Measurements from ENCODE around the gene YIF1A. TPM values are rescaled to one million over a fixed set of nuclear protein-coding genes. Genes with fewer than 3 reads are reported as not detected.
A peak's percentile ranks its signal among the peaks of the same experiment; 100 is the strongest.

YIF1A gene
- total and polyA plus RNA-seq, 2 donors (not counting 3 experiments of a cell fraction or from before 2014, with no cell fraction given), result 104 to 271 TPM

DNA sequence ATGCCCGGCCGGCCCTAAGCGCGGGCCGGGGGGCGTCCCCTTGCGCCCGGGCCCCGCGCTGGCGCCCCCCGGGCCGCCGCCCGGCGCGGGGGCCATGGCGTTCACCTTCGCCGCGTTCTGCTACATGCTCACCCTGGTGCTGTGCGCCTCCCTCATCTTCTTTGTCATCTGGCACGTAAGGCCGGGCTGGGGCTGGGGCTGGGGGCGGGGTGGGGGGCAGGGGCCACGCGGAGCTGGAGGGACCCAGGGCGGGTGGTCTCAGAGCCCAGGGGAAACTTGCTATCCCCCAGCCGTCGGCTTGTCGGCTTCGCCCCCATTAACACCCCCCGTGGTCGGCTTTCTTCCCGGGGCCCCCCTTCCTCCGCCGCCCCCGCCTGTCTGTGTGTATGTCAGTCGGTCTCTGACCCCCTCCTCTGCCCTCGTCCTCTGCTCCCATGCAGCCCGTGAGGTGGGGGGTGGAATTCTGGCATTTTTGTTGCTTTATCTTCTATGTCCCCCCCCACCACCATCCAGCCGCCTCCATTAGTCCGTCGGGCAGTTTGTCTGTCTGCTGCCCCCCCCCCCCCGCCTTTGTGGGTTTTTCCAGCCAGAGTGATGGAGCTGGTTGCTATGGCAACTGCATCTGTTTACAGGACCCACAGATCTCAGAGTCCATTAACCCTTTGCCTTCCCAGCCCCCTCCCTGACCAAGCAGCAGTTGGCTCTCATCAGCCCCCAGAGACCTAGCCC lies 10.4 kb downstream of the YIF1A start:
- H3K4me2 ChIP-seq (ENCODE audit: insufficient read depth, low read length), result no peak overlapping the region
- BruUV-seq (replicated peaks), result no TSS peak
- CTCF ChIA-PET, result interaction anchor here (1.1 kb wide), 1 partner anchor 8 kb away, joined by 3 read pairs; no protein-coding TSS in a partner anchor
- no peaks in the 10 kb centered on the region for H3K79me2 ChIP-seq (ENCODE audit: control insufficient read depth, insufficient read depth, low read length)
- dilution Hi-C loops (cut with MboI; ENCODE audit: extremely low pct_ligation_motif_present, low sequenced_read_pairs) (no loop called here), intact Hi-C loops (cut with micrococcal nuclease) (no loop called here)
- H3K4me1 ChIP-seq (ENCODE audit: control insufficient read depth, extremely low read depth, insufficient read depth, low read length), result no peaks in the 10 kb centered on the region
- H3K36me3 ChIP-seq (ENCODE audit: control insufficient read depth in 2 of 2, extremely low read depth in 1 of 2, insufficient read depth in 2 of 2, low read length in 2 of 2), result peaks cover 4 to 22% of the 10 kb centered on the region in 2 experiments
- no peak overlapping the region for H3K4me3 ChIP-seq (replicated peaks in 1 of 3; ENCODE audit: insufficient read depth in 1 of 3, low read depth in 1 of 3, low read length in 3 of 3)
- FAIRE-seq (no peak), DNase-seq (ENCODE audit: low read depth, low spot score) (no peak)
- H3K9ac ChIP-seq (replicated peaks; ENCODE audit: extremely low read depth, insufficient read depth, low read length), result no peak overlapping the region
- H3K9me3 ChIP-seq (replicated peaks; ENCODE audit: control insufficient read depth, insufficient read depth, low read length), result no peaks in the 10 kb centered on the region
- peaks cover 0 to 4% of the 10 kb centered on the region in 2 experiments for H3K27me3 ChIP-seq (ENCODE audit: control insufficient read depth in 2 of 2, insufficient read depth in 2 of 2, low read length in 2 of 2)
- no peaks in the 10 kb centered on the region for H3K9me1 ChIP-seq (replicated peaks; ENCODE audit: control insufficient read depth, extremely low read depth, insufficient read depth, low read length)
- peak; percentile 25 for TF ChIP-seq EZH2 (IDR thresholded peaks at IDR 0.05; ENCODE audit: borderline replicate concordance, low read depth, low read length, severe bottlenecking)
- no peak for TF ChIP-seq GATA2 (IDR thresholded peaks at IDR 0.05; ENCODE audit: insufficient read depth, insufficient read length, low read depth, low read length)
- H4K20me1 ChIP-seq (replicated peaks; ENCODE audit: control insufficient read depth, extremely low read depth, insufficient read depth, low read length), result no peaks in the 10 kb centered on the region
- H3K27ac ChIP-seq (ENCODE audit: insufficient read depth, low read depth, low read length), result no peak overlapping the region
- no peak overlapping the region for H2AFZ ChIP-seq (ENCODE audit: low read depth, low read length)
- POLR2A ChIA-PET, result no interaction called here

DNA sequence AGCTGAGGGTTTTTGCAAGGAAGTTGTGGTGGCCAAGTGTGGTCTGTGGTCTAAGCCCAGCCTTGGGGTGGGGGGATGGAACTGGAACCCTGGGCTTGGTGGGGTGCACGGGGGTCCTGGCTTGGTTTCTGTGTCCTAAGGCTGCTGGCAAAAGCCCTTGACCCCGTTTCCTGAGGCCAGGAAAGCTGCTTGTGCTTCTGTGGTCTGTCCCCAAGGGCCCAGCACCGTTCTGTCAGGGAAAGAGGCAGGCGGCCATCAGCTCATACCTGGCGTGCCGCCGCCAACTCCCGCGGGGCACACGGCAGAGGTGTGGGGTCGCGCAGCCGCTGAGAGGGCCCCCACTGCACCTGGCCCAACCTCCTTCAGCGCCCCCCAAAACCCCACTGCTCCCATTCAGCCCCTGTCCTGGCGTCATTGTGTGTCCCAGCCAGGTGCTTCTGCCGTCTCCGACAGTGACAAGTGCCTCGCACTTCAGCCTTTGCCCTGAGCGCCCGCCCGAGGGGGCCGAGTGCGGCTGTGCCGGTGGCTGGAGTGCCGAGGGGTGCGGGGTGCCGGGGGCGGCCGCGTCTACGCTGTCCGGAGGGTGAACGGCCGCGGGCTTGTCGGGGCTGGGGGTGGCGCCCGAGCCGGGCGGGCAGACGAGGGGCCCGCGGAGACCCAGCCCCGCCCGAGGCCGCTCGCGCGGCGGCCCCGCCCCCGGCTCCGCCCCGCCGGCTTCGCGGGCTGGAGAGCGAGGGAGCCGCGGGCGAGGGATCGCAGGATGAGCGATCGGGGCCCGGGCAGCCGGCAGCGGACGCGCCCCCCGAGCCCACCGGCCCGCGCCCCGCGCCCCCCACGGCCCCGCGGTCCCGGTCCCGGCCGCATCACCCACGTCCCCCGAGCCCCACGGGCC lies 11.2 kb downstream of the YIF1A start, which contains the start of gene CNIH2:
Gene CNIH2, plus strand, starts transcription at position 705 of the 892 bp plus-strand sequence. CDS start 282 bp downstream, outside the sequence.
- H3K27ac ChIP-seq (ENCODE audit: insufficient read depth, low read depth, low read length), result no peak within 1 kb of the TSS
- H3K27me3 ChIP-seq (ENCODE audit: control insufficient read depth in 2 of 2, insufficient read depth in 2 of 2, low read length in 2 of 2), result peaks cover 0 to 4% of the 10 kb centered on the region in 2 experiments
- peak; percentile 60 for TF ChIP-seq POLR2AphosphoS5 (IDR thresholded peaks at IDR 0.05; ENCODE audit: insufficient read depth, low read depth, low read length)
- TF ChIP-seq, protein P1, sequence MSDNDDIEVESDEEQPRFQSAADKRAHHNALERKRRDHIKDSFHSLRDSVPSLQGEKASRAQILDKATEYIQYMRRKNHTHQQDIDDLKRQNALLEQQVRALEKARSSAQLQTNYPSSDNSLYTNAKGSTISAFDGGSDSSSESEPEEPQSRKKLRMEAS (IDR thresholded peaks at IDR 0.05; ENCODE audit: insufficient read depth, insufficient read length), result no peak
- TF ChIP-seq, protein P2, sequence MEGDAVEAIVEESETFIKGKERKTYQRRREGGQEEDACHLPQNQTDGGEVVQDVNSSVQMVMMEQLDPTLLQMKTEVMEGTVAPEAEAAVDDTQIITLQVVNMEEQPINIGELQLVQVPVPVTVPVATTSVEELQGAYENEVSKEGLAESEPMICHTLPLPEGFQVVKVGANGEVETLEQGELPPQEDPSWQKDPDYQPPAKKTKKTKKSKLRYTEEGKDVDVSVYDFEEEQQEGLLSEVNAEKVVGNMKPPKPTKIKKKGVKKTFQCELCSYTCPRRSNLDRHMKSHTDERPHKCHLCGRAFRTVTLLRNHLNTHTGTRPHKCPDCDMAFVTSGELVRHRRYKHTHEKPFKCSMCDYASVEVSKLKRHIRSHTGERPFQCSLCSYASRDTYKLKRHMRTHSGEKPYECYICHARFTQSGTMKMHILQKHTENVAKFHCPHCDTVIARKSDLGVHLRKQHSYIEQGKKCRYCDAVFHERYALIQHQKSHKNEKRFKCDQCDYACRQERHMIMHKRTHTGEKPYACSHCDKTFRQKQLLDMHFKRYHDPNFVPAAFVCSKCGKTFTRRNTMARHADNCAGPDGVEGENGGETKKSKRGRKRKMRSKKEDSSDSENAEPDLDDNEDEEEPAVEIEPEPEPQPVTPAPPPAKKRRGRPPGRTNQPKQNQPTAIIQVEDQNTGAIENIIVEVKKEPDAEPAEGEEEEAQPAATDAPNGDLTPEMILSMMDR (IDR thresholded peaks at IDR 0.05; ENCODE audit: extremely low read depth in 1 of 2, insufficient read depth in 1 of 2, low read depth in 1 of 2, low read length in 2 of 2), result no peak
- TF ChIP-seq POLR2A (IDR thresholded peaks at IDR 0.05; ENCODE audit: low read depth, low read length), result peak; percentile 28
- TF ChIP-seq MYC (IDR thresholded peaks at IDR 0.05; ENCODE audit: low read depth, low read length), result no peak
- no peak for TF ChIP-seq EZH2 (IDR thresholded peaks at IDR 0.05; ENCODE audit: borderline replicate concordance, low read depth, low read length, severe bottlenecking)
- no peak for TF ChIP-seq JUN (IDR thresholded peaks at IDR 0.05; ENCODE audit: borderline replicate concordance, insufficient read depth, insufficient read length, low read depth)
- no peak for TF ChIP-seq GATA2 (IDR thresholded peaks at IDR 0.05; ENCODE audit: insufficient read depth, insufficient read length, low read depth, low read length)
- H3K9me1 ChIP-seq (replicated peaks; ENCODE audit: control insufficient read depth, extremely low read depth, insufficient read depth, low read length), result no peaks in the 10 kb centered on the region
- H3K4me3 ChIP-seq (replicated peaks in 1 of 3; ENCODE audit: insufficient read depth in 1 of 3, low read depth in 1 of 3, low read length in 3 of 3), result no peak within 1 kb of the TSS
- CTCF ChIA-PET, result no interaction called here
- dilution Hi-C loops (cut with MboI; ENCODE audit: extremely low pct_ligation_motif_present, low sequenced_read_pairs) (no loop called here), intact Hi-C loops (cut with micrococcal nuclease) (no loop called here)
- H4K20me1 ChIP-seq (replicated peaks; ENCODE audit: control insufficient read depth, extremely low read depth, insufficient read depth, low read length), result no peaks in the 10 kb centered on the region
- POLR2A ChIA-PET, result no interaction called here
- no peak within 1 kb of the TSS for H2AFZ ChIP-seq (ENCODE audit: low read depth, low read length)
- H3K79me2 ChIP-seq (ENCODE audit: control insufficient read depth, insufficient read depth, low read length), result no peaks in the 10 kb centered on the region
- peaks cover 8 to 29% of the 10 kb centered on the region in 2 experiments for H3K36me3 ChIP-seq (ENCODE audit: control insufficient read depth in 2 of 2, extremely low read depth in 1 of 2, insufficient read depth in 2 of 2, low read length in 2 of 2)
- no TSS peak for BruUV-seq (replicated peaks)
- DNase-seq (ENCODE audit: low read depth, low spot score) (no peak), FAIRE-seq (no peak)
- no peak within 1 kb of the TSS for H3K9ac ChIP-seq (replicated peaks; ENCODE audit: extremely low read depth, insufficient read depth, low read length)
- no peaks in the 10 kb centered on the region for H3K4me1 ChIP-seq (ENCODE audit: control insufficient read depth, extremely low read depth, insufficient read depth, low read length)
- no peak within 1 kb of the TSS for H3K4me2 ChIP-seq (ENCODE audit: insufficient read depth, low read length)
- no peaks in the 10 kb centered on the region for H3K9me3 ChIP-seq (replicated peaks; ENCODE audit: control insufficient read depth, insufficient read depth, low read length)
